DMS 273 treated with DMSO at 0.1 percent for 48 hours (cell line): ENCODE data around the gene PRSS53.

ENCODE experiments used
- DNase-seq: peaks from one replicate; lab custom pipeline; 2025; lab: John Stamatoyannopoulos, UW

PRSS53 gene

GRCh38 chr16:31043352-31043751 is 45.4 kb downstream of the PRSS53 start:
- no peak for DNase-seq

- DNase-seq = no peak
Observed at GRCh38 chr16:31042866-31043265, 45.9 kb downstream of the PRSS53 start.

- no peak for DNase-seq
Observed at GRCh38 chr16:31038993-31039392, 49.8 kb downstream of the PRSS53 start.

GRCh38 chr16:31036691-31037090 is 52.1 kb downstream of the PRSS53 start:
- DNase-seq = no peak

- DNase-seq = peak; percentile 60
Observed at GRCh38 chr16:31033709-31034492, 54.8 kb downstream of the PRSS53 start.
